Stomach (tissue), 9 donors: ENCODE results near the gene TMPRSS5. TPM values are rescaled to one million over a fixed set of nuclear protein-coding genes. Genes with fewer than 3 reads are reported as not detected.

Experiments
- DNase-seq, 2 donors: peaks; one replicate each; pipeline versions ENCODE4 v3.0.0 to v3.0.0-alpha.2; 2013 to 2019
- H3K27ac ChIP-seq, 5 donors: fragments of 200-600 bp in 4 of 5; sonication (generic) in 4 of 5; one replicate each; pipeline ENCODE4 v1.5.1; 2013 to 2019; ENCODE audit warnings: mild to moderate bottlenecking in 1 of 5, moderate library complexity in 1 of 5
- H3K27me3 ChIP-seq, 3 donors: fragments of 200-600 bp; sonication (generic); one replicate each; pipeline ENCODE4 v1.5.1; 2017 to 2019; ENCODE audit warnings: mixed run types in 1 of 3
- H3K36me3 ChIP-seq, 4 donors: fragments of 200-600 bp; sonication (generic); 1 replicate in 3 of 4; 2 replicates in 1 of 4; pipeline ENCODE4 v1.5.1; 2016 to 2019
- H3K4me1 ChIP-seq, 4 donors: fragments of 200-600 bp; sonication (generic); one replicate each; pipeline ENCODE4 v1.5.1; 2016 to 2019
- H3K4me3 ChIP-seq, 4 donors: fragments of 200-600 bp; sonication (generic) in 3 of 4; one replicate each; pipeline ENCODE4 v1.5.1; 2016 to 2019; ENCODE audit warnings: mild to moderate bottlenecking in 1 of 4
- H3K9me3 ChIP-seq, 4 donors: fragments of 200-600 bp; sonication (generic); one replicate each; pipeline ENCODE4 v1.5.1; 2016 to 2019
- CTCF ChIP-seq, 7 experiments: fragments of 450-650 bp in 4 of 7; fragments of 200-600 bp in 3 of 7; sonication (generic) in 3 of 7; IDR thresholded peaks; one replicate each; pipeline ENCODE4 v1.5.1; 2016 to 2019; ENCODE audit warnings: antibody characterized with exemption in 7 of 7, control low read depth in 2 of 7, mild to moderate bottlenecking in 1 of 7
- EP300 ChIP-seq: sonication (generic); formaldehyde crosslinking; IDR thresholded peaks from one replicate; pipeline ENCODE4 v1.6.1; 2017; ENCODE audit warnings: antibody characterized with exemption
- POLR2A ChIP-seq, 4 donors: fragments of 450-650 bp; IDR thresholded peaks; one replicate each; pipeline ENCODE4 v1.6.1; 2016; ENCODE audit warnings: antibody characterized with exemption in 4 of 4, control low read depth in 2 of 4, mild to moderate bottlenecking in 1 of 4, moderate library complexity in 1 of 4
- POLR2AphosphoS5 ChIP-seq, 3 donors: sonication (generic); formaldehyde crosslinking; IDR thresholded peaks; one replicate each; pipeline ENCODE4 v1.6.1; 2016; ENCODE audit warnings: antibody characterized with exemption in 3 of 3
- WGBS, 5 donors: extraction: QIAGEN DNeasy Blood & Tissue Kit in 3 of 5; methylation state at CpG; one replicate each; pipeline versions ENCODE4 v1.1.5 to v1.1.7; 2013 to 2018; 5-methylcytosine and 5-hydroxymethylcytosine counted together
- intact Hi-C: fragments of 100-400 bp; cut with DNase I; formaldehyde crosslinking; loops from one replicate; pipeline ENCODE4 v1.15.1; 2023; ENCODE audit warnings: low total_unique reads
- polyA plus RNA-seq, 3 donors: library from polyadenylated mRNA; stranded (reverse); fragments of 200-250 nt; gene quantifications; one replicate each; pipeline ENCODE4 v1.2.3, GENCODE V29; 2013
- total RNA-seq, 5 donors: library from RNA; depleted of rRNA; stranded (reverse); fragments of >200 nt; gene quantifications; one replicate each; pipeline versions ENCODE4 v1.1.0 to v1.2.3, GENCODE V29; 2014 to 2016
- donor health status: healthy with polysubstance abuse.
- donor health status: Bipolar disorder and iron deficiency.
- donor health status: healthy.

TMPRSS5 gene
- total and polyA plus RNA-seq, 8 donors = 0.25 to 7.7 (median 0.90) TPM; not detected in 4

- WGBS, 5 donors = 17 to 39% (median 23%) methylated on average over 9 of the region's 9 CpGs
- peaks cover 0 to 18% (median 4%) of the 10 kb centered on the region in 4 donors for H3K9me3 ChIP-seq
Measured at GRCh38 chr11:113664981-113665710, 41.0 kb downstream of the TMPRSS5 start.

GRCh38 chr11:113664069-113664980 lies 41.8 kb downstream of the TMPRSS5 start:
- WGBS, 5 donors = 47 to 69% (median 52%) methylated on average over 11 of the region's 11 CpGs
- Histone ChIP-seq H3K9me3 (peaks cover 0 to 18% (median 4%) of the 10 kb centered on the region in 4 donors), H3K4me3 (no peak overlapping the region), H3K36me3 (no peaks in the 10 kb centered on the region), H3K27me3 (no peaks in the 10 kb centered on the region), H3K4me1 (peaks cover 0 to 5% (median 0%) of the 10 kb centered on the region in 4 donors), H3K27ac (peak overlapping the region in 4 of 5 donors; percentile 36 to 68 (median 46))
- TF ChIP-seq EP300 = no peak
- TF ChIP-seq POLR2A (IDR thresholded peaks at IDR 0.05) = no peak
- TF ChIP-seq CTCF (IDR thresholded peaks at IDR 0.05) = no peak
- TF ChIP-seq POLR2AphosphoS5 (IDR thresholded peaks at IDR 0.05) = no peak
- intact Hi-C loops = no loop called here
- peak in 1 of 2 donors; percentile 34 for DNase-seq

More at GRCh38 chr11:113664981-113665710, 41.0 kb downstream of the TMPRSS5 start:
- DNase-seq = peak; percentile 42 to 69
- no peak for TF ChIP-seq CTCF (IDR thresholded peaks at IDR 0.05)
- TF ChIP-seq POLR2A (IDR thresholded peaks at IDR 0.05) = no peak
- peak in 2 of 3 donors; percentile 9 to 49 for TF ChIP-seq POLR2AphosphoS5 (IDR thresholded peaks at IDR 0.05)
- TF ChIP-seq EP300 = no peak
- Histone ChIP-seq H3K4me3 (no peak overlapping the region), H3K27ac (peak overlapping the region in 4 of 5 donors; percentile 36 to 68 (median 46)), H3K27me3 (no peaks in the 10 kb centered on the region), H3K36me3 (no peaks in the 10 kb centered on the region), H3K4me1 (peaks cover 0 to 5% (median 0%) of the 10 kb centered on the region in 4 donors)
- intact Hi-C loops = no loop called here

GRCh38 chr11:113663567-113663966 lies 42.5 kb downstream of the TMPRSS5 start:
- intact Hi-C loops = no loop called here
- Histone ChIP-seq H3K27ac (no peak overlapping the region), H3K4me3 (no peak overlapping the region), H3K36me3 (no peaks in the 10 kb centered on the region), H3K27me3 (no peaks in the 10 kb centered on the region), H3K4me1 (peaks cover 0 to 5% (median 0%) of the 10 kb centered on the region in 4 donors), H3K9me3 (peaks cover 0 to 18% (median 4%) of the 10 kb centered on the region in 4 donors)
- 87 to 99% (median 96%) methylated on average over 2 of the region's 2 CpGs for WGBS, 5 donors
- TF ChIP-seq POLR2A (IDR thresholded peaks at IDR 0.05) (no peak), EP300 (no peak), POLR2AphosphoS5 (IDR thresholded peaks at IDR 0.05) (no peak), CTCF (IDR thresholded peaks at IDR 0.05) (no peak)
- DNase-seq = no peak

GRCh38 chr11:113655771-113656170 lies 50.3 kb downstream of the TMPRSS5 start:
- H3K27me3 ChIP-seq = no peaks in the 10 kb centered on the region
- H3K36me3 ChIP-seq = no peaks in the 10 kb centered on the region
- DNase-seq = no peak
- intact Hi-C loops = no loop called here
- H3K9me3 ChIP-seq = peaks cover 0 to 7% (median 2%) of the 10 kb centered on the region in 4 donors
- no peak overlapping the region for H3K27ac ChIP-seq
- WGBS, 5 donors = 93 to 96% (median 95%) methylated on average over 5 of the region's 5 CpGs
- TF ChIP-seq EP300 (no peak), POLR2A (IDR thresholded peaks at IDR 0.05) (no peak), POLR2AphosphoS5 (IDR thresholded peaks at IDR 0.05) (no peak)
- H3K4me3 ChIP-seq = no peak overlapping the region
- H3K4me1 ChIP-seq = no peaks in the 10 kb centered on the region
